Transverse colon (tissue), 4 donors: ENCODE data around the gene NRN1L.

ENCODE experiments used
- CTCF ChIP-seq, 5 experiments: fragments of 200-600 bp in 3 of 5; fragments of 450-650 bp in 2 of 5; sonication (generic) in 3 of 5; IDR thresholded peaks; 1 replicate in 2 of 5; 2 replicates in 3 of 5; pipeline ENCODE4 v1.5.1; 2016 to 2017; ENCODE audit warnings: antibody characterized with exemption in 5 of 5, inconsistent platforms in 3 of 5, mild to moderate bottlenecking in 2 of 5, moderate library complexity in 1 of 5
- POLR2AphosphoS5 ChIP-seq, 3 donors: sonication (generic); formaldehyde crosslinking; IDR thresholded peaks; one replicate each; pipeline ENCODE4 v1.6.1; 2016; ENCODE audit warnings: antibody characterized with exemption in 3 of 3

- TF ChIP-seq CTCF (IDR thresholded peaks at IDR 0.05), result no peak
- TF ChIP-seq POLR2AphosphoS5 (IDR thresholded peaks at IDR 0.05), result no peak
Observed at GRCh38 chr16:67874372-67874771, 10.3 kb upstream of the NRN1L start.
